Measurements from ENCODE around the gene CST5. TPM values are rescaled to one million over a fixed set of nuclear protein-coding genes. Genes with fewer than 3 reads are reported as not detected.
"Not testable (repeated sequence)": the region's sequence is repeated elsewhere in the genome, so short reads cannot be mapped to it uniquely, and the experiment has no call there.

Gene CST5
- total RNA-seq, 2 donors from 2014 or later = not detected

DNA sequence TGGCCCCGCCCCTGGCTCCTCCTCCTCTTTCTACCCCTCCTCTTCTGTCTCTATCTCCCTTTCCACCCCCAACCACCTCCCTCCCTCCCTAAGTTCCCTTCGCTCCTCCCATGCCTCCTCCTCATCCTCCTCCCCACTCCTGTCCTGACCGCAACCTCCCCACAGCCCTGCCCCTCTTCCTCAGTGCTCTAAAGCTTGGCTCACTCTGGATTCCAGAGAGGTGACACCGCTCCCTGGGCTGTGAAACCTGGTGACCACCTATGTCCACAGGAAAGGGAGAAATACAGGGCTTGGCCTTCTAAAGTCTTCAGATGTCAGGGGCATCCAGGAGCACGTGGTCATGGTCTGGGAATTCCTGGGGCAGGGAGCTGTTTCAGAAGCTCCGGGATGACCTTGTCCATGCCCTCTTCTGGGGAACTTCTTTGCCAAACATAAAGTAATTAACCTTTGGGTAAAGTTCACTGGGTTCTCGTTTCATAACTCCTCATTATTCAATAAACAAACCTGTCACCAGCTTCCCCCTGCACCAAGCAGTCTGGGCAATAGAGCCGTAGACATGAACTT is 345 bp upstream of the CST5 start:
- H3K36me3 ChIP-seq = no peaks in the 10 kb centered on the region
- H3K4me3 ChIP-seq = no peak overlapping the region
- intact Hi-C loops (cut with DNase I) = no loop called here
- no peak for DNase-seq (ENCODE audit: low spot score)
- H3K9me3 ChIP-seq = no peaks in the 10 kb centered on the region
- H3K27ac ChIP-seq = no peak overlapping the region
- no peaks in the 10 kb centered on the region for H3K27me3 ChIP-seq (replicated peaks; ENCODE audit: insufficient read depth)
- 51% methylated on average over 8 of the region's 8 CpGs for WGBS
- TF ChIP-seq POLR2A (IDR thresholded peaks at IDR 0.05) (no peak), POLR2AphosphoS5 (IDR thresholded peaks at IDR 0.05) (no peak)
- TF ChIP-seq, protein P1, sequence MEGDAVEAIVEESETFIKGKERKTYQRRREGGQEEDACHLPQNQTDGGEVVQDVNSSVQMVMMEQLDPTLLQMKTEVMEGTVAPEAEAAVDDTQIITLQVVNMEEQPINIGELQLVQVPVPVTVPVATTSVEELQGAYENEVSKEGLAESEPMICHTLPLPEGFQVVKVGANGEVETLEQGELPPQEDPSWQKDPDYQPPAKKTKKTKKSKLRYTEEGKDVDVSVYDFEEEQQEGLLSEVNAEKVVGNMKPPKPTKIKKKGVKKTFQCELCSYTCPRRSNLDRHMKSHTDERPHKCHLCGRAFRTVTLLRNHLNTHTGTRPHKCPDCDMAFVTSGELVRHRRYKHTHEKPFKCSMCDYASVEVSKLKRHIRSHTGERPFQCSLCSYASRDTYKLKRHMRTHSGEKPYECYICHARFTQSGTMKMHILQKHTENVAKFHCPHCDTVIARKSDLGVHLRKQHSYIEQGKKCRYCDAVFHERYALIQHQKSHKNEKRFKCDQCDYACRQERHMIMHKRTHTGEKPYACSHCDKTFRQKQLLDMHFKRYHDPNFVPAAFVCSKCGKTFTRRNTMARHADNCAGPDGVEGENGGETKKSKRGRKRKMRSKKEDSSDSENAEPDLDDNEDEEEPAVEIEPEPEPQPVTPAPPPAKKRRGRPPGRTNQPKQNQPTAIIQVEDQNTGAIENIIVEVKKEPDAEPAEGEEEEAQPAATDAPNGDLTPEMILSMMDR (IDR thresholded peaks at IDR 0.05) = no peak
- H3K4me1 ChIP-seq (replicated peaks) = no peaks in the 10 kb centered on the region

DNA sequence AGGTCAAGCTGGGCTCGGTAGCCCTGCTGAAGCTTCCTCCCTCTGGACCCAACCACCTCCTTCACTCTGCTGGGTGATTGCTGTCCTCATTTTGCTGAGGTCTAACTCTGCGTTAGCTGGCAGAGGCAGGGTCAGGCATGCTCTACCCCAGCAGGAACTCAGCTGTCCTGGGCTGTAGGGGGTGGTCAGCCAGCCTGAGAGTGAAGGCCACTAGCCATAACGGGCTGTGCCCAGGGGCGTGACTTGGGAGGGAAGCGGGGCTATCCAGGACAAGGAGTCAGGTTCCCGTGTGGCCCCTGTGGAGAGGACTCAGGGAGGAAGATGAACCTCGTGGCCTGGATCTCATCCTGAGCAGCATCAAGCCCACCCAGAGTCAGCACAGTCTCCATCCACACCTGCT is 761 bp downstream of the CST5 start:
- TF ChIP-seq, protein P1 (IDR thresholded peaks at IDR 0.05) = no peak
- TF ChIP-seq POLR2AphosphoS5 (IDR thresholded peaks at IDR 0.05) (no peak), POLR2A (IDR thresholded peaks at IDR 0.05) (no peak)
- Histone ChIP-seq H3K27me3 (replicated peaks; ENCODE audit: insufficient read depth) (no peaks in the 10 kb centered on the region), H3K27ac (no peak overlapping the region), H3K9me3 (no peaks in the 10 kb centered on the region), H3K36me3 (no peaks in the 10 kb centered on the region), H3K4me1 (replicated peaks) (no peaks in the 10 kb centered on the region), H3K4me3 (no peak overlapping the region)
- DNase-seq (ENCODE audit: low spot score) = no peak
- intact Hi-C loops (cut with DNase I) = no loop called here
- 85% methylated on average over 7 of the region's 7 CpGs for WGBS

DNA sequence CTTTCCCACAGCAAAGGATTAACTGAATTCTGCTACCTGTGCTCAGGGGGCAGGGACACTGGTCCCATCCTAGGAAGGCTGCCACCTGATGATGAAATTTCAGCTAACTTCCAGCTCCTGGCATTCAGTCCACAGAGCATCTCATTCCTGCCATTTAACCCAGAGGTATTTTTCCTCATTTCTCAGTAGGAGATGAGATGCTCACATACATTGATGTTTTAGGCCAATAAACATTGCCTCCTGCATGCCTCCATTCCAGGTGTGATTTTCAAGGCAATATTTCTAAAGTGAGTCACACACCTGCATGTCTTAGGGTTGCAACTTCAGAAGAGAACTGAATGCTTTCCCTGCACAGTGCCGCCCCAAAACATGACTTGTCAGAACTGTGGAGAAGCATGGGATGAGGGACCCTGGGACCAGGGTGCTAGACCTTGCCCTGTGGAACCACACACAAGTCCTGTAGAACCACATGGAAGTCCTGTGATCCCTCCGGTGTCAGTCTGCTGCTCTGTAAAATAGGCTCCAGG is 1.5 kb downstream of the CST5 start:
- H3K27ac ChIP-seq; H3K4me1 ChIP-seq (replicated peaks); H3K36me3 ChIP-seq; H3K4me3 ChIP-seq; H3K9me3 ChIP-seq; H3K27me3 ChIP-seq (replicated peaks; ENCODE audit: insufficient read depth); DNase-seq (ENCODE audit: low spot score); intact Hi-C loops (cut with DNase I): not testable (repeated sequence)
- WGBS = 90% methylated on average over 2 of the region's 2 CpGs

DNA sequence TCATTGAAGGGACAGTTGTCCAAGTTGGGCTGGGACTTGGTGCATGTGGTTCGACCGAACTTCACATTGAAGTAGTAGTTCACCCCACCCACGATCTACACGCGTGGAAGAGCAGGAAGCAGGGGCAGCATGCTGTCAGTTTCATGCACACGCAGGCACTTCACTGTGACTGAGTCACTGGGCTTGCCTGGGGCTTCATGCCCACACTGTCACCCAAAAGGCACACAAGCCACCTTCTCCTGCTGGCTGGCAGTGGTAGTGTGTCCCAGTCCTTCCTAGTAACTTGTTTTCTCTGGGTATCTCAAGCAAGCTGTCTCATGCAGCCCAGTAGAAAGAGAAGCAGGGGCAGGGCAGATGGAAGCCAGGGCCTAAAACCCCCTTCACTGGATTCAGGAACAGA is 2.0 kb downstream of the CST5 start:
- DNase-seq (ENCODE audit: low spot score) = no peak
- no peak overlapping the region for H3K27ac ChIP-seq
- intact Hi-C loops (cut with DNase I) = no loop called here
- WGBS = 93% methylated on average over 6 of the region's 6 CpGs
- no peaks in the 10 kb centered on the region for H3K36me3 ChIP-seq
- H3K27me3 ChIP-seq (replicated peaks; ENCODE audit: insufficient read depth) = no peaks in the 10 kb centered on the region
- H3K4me3 ChIP-seq = no peak overlapping the region
- no peaks in the 10 kb centered on the region for H3K4me1 ChIP-seq (replicated peaks)
- TF ChIP-seq, protein P1 (IDR thresholded peaks at IDR 0.05) = no peak
- no peak for TF ChIP-seq POLR2A (IDR thresholded peaks at IDR 0.05)
- TF ChIP-seq POLR2AphosphoS5 (IDR thresholded peaks at IDR 0.05) = no peak
- H3K9me3 ChIP-seq = no peaks in the 10 kb centered on the region

DNA sequence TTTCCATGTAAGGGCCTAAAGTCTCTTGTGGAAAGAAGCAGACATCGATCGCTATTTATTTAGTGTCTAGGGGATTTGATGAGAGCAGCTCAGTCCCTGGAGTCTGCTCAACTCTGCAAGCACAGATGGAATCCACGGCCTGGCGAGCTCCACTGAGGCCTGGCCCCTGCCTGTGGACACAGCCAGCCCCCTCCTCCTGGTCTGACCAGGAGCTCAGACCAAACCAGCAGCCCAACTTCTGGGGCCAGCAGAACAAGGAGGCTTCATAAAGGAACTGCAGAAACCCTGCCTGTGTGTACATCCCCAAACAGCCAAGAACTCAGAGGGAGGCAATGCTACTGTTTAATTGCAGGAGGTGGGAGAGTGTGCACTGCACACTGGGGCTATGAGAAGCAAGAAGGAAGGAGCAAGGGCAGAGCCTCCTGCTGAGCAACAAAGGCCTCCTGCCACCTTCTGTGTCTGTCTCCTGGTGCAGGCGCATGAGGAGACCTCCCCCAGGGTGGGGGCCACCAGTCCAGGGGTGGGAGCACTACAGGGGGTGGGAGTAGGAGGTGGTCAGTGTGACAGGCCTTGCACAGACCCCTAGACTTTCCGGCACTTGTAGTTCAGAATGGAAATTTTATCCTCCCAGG is 3.8 kb downstream of the CST5 start:
- peak overlapping the region in 1 of 2 donors; percentile 13 for H3K27ac ChIP-seq
- intact Hi-C loops (cut with DNase I) = no loop called here
- no peaks in the 10 kb centered on the region for H3K36me3 ChIP-seq
- TF ChIP-seq, protein P1 (IDR thresholded peaks at IDR 0.05) = no peak
- TF ChIP-seq POLR2A (IDR thresholded peaks at IDR 0.05) (no peak), POLR2AphosphoS5 (IDR thresholded peaks at IDR 0.05) (no peak)
- H3K27me3 ChIP-seq (replicated peaks; ENCODE audit: insufficient read depth) = no peaks in the 10 kb centered on the region
- 43% methylated on average over 6 of the region's 6 CpGs for WGBS
- H3K4me3 ChIP-seq = no peak overlapping the region
- H3K4me1 ChIP-seq (replicated peaks) = no peaks in the 10 kb centered on the region
- H3K9me3 ChIP-seq = no peaks in the 10 kb centered on the region
- DNase-seq (ENCODE audit: low spot score) = no peak

All from prostate gland (tissue), 2 donors.